Measurements from ENCODE around the gene MAG. TPM values are rescaled to one million over a fixed set of nuclear protein-coding genes. Genes with fewer than 3 reads are reported as not detected.

MAG gene
- polyA plus RNA-seq (ENCODE audit: insufficient read length), result 0.33 TPM

GRCh38 chr19:35291916-35292315 lies at the start of gene MAG:
TSS of gene MAG (plus strand) at chr19:35292161. CDS start at chr19:35295409, 3,248 bp downstream.
- DNase-seq (ENCODE audit: low read depth), result no peak

- no peak for DNase-seq (ENCODE audit: low read depth)
These were observed 45.4 kb upstream of the MAG start for GRCh38 chr19:35246466-35247092.

- no peak for DNase-seq (ENCODE audit: low read depth)
These were observed 44.2 kb upstream of the MAG start for GRCh38 chr19:35247526-35248309.

GRCh38 chr19:35248310-35249145 lies 43.4 kb upstream of the MAG start, which contains the start of gene LSR:
TSS of gene LSR (plus strand) at chr19:35249002. CDS start at chr19:35249023, 21 bp downstream.
- DNase-seq (ENCODE audit: low read depth), result no peak

- no peak for DNase-seq (ENCODE audit: low read depth)
These were observed 42.7 kb upstream of the MAG start for GRCh38 chr19:35249146-35249847.

GRCh38 chr19:35249848-35250711 lies 41.9 kb upstream of the MAG start:
- DNase-seq (ENCODE audit: low read depth), result no peak

- DNase-seq (ENCODE audit: low read depth), result no peak
These were observed 40.5 kb upstream of the MAG start for GRCh38 chr19:35251456-35251855.

GRCh38 chr19:35253316-35254286 lies 38.4 kb upstream of the MAG start:
- no peak for DNase-seq (ENCODE audit: low read depth)

GRCh38 chr19:35254341-35255297 lies 37.3 kb upstream of the MAG start:
- DNase-seq (ENCODE audit: low read depth), result no peak

GRCh38 chr19:35256566-35256965 lies 35.4 kb upstream of the MAG start:
- no peak for DNase-seq (ENCODE audit: low read depth)

- no peak for DNase-seq (ENCODE audit: low read depth)
These were observed 34.9 kb upstream of the MAG start for GRCh38 chr19:35257113-35257461.

- DNase-seq (ENCODE audit: low read depth), result no peak
These were observed 31.2 kb upstream of the MAG start for GRCh38 chr19:35260694-35261304.

GRCh38 chr19:35261356-35262100 lies 30.4 kb upstream of the MAG start:
- DNase-seq (ENCODE audit: low read depth), result no peak

- no peak for DNase-seq (ENCODE audit: low read depth)
These were observed 29.7 kb upstream of the MAG start for GRCh38 chr19:35262101-35262761.

GRCh38 chr19:35264268-35265125 lies 27.5 kb upstream of the MAG start:
- DNase-seq (ENCODE audit: low read depth), result no peak

All from forelimb muscle (tissue), 1 donor.